SHP77 treated with DMSO at 0.1 percent for 48 hours (cell line): ENCODE results near the gene ABCG4.
A peak's percentile ranks its signal among the peaks of the same experiment; 100 is the strongest.
"Not testable (repeated sequence)": the region's sequence is repeated elsewhere in the genome, so short reads cannot be mapped to it uniquely, and the experiment has no call there.

ENCODE experiments used
- DNase-seq: peaks from one replicate; lab custom pipeline; 2025; lab: John Stamatoyannopoulos, UW

Gene ABCG4

DNA sequence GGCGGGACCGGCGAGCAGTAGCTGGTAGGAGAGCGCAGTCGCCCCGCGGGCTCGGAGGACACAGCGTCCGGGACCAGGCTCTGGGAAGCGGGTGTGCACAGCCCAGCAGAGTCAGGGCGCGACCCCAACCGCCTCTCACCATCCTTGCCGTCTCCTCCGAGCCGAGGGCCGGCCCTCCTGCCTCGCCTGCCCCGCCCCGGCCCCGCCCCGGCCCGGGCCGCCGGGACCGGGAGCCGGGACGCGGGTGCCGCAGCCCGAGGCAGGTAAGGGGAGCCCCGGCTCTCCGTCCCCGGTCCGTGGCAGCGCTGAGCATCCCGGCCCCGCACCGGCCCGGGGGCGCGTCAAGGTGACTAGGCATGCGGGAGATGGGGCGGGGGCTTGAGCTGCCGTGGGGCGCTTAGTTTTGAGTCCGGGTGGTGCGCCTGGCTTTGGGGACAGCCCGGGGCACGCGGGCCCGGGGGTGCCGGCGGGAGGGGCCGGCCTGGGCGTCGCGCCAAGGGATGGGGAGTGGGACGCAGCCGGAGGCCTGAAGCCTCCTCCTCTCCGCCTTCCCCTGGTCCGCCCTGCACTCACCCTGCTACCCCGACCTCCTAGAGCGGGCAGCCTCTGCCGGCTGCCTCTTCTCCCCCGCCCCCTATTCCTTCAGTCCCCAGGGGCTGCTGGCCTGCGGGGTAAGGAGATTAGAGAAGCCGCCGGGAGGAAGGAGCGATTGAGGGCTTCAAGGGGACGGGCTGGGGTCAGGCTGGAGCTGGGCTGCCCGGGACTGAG is at the start of gene ABCG4:
ABCG4 (plus strand) TSS at position 35 of the 768 bp plus-strand sequence. CDS start 914 bp downstream, outside the sequence.
- no peak for DNase-seq

GRCh38 chr11:119099711-119100110 is 49.1 kb upstream of the ABCG4 start:
- DNase-seq: no peak

DNA sequence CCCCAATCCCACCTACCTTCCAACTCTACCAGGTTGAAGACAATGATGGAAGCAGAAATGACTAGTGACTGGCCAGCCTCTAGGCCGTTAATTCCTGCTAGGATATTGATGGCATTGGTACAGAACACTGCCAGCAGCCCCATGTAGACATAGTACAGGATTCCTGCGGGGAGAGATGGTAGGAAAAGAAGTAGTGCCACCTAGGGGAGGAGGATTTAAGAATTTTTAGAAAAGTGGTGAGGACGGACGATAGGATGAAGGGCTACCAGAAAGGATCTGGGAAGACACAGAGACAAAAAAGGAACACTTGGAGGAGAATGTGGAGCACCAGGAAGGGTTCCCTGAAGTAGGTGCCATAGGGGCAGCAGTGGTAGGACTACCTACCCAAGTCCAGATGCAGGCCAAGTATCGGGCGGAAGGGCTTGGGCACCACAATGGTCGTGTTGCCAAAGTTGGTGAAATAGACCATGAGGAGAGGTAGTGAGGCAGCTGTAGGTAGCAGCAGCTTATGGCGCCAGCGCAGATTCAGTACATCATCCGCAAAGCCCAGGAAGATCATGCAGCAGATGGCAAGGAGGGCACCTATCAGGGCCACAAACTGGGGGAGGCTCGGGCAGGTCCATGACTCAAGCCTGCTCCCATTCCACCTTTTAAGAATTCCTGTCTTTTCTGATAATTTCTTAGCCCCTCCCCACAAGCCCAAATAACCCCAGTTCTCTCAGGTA is 48.4 kb upstream of the ABCG4 start:
- DNase-seq: peak; percentile 67

- no peak for DNase-seq
These were observed 47.7 kb upstream of the ABCG4 start for GRCh38 chr11:119100994-119101758.

- peak; percentile 95 for DNase-seq
These were observed 47.0 kb upstream of the ABCG4 start, which contains the start of gene DPAGT1 for GRCh38 chr11:119101759-119102423. DPAGT1 (minus strand) TSS chr11:119101853; CDS start chr11:119101655, 198 bp downstream.

- DNase-seq: not testable (repeated sequence)
These were observed 45.6 kb upstream of the ABCG4 start for GRCh38 chr11:119103161-119103664.

GRCh38 chr11:119103793-119104192 is 45.1 kb upstream of the ABCG4 start:
- no peak for DNase-seq

DNA sequence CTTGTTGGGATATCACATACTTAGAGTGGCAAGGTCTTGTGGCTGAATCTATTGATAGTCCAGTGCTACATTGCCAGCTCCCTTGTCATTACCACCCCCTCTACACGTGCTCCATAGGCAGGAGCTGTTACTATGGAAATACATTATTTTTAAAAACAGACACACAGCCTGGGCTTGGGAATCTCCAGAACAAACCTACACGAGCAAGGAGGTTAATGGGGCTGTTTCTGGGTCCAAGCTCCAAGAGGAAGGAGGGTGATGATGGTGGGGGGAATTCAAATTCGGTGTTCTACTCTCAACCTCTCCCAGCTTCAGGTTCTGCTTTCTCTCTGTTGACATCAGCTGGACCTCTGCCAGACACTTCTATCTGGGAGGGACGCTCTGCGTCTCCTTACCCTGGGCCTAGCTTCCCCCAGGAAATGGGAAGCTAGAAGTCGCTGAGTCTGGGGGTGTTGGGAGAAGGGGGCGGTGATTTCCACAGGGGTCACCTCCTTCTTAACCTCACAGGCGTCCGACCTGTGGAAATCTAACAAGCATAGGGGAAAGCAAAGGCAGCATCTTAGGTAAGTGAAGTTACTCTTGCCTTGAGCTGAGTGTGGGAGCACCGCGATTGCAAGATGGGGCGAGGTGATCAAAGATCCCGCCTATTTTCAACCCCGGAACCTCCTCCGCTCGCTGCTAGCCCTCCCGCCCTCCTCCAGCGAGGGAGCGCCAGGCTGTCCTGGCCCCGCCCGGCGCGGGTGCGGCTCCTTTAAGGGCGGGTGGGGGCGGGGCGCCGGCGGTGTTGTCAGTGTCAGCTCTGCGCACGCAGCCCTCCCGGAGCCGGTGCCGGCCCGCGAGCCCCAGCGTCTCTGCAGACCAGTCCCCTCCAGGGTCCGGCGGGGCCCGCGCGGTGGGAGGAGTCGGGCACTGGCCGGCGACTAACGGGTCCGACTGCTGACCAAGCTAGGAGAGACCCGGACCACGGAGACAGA is 42.0 kb upstream of the ABCG4 start, which contains the start of gene C2CD2L:
C2CD2L (plus strand) TSS at position 781 of the 974 bp plus-strand sequence. CDS start 398 bp downstream, outside the sequence.
- peak; percentile 38 for DNase-seq

DNA sequence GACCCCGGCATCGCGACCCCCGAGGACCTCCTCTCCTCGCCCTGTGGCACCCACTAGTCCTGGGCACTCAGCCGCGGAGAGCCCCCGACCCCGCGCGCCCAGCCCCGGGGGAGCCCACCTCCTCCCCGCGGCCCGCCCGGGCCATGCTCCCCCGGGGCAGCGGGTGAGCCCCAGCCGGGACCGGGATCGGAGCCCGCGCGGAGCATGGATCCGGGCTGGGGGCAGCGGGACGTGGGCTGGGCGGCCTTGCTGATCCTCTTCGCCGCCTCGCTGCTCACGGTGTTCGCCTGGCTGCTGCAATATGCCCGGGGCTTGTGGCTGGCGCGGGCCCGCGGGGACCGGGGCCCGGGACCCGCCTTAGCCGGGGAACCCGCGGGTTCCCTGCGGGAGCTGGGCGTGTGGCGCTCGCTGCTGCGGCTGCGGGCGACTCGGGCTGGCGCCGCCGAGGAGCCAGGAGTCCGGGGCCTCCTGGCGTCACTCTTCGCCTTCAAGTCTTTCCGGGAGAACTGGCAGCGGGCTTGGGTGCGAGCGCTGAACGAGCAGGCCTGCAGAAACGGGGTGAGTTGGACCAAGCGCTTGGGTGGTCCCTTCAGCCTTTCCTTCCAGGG is 41.2 kb upstream of the ABCG4 start:
- no peak for DNase-seq

GRCh38 chr11:119108146-119108856 is 40.6 kb upstream of the ABCG4 start:
- DNase-seq: no peak

GRCh38 chr11:119108857-119109221 is 40.0 kb upstream of the ABCG4 start:
- DNase-seq: no peak

GRCh38 chr11:119109843-119110242 is 39.0 kb upstream of the ABCG4 start:
- DNase-seq: no peak

DNA sequence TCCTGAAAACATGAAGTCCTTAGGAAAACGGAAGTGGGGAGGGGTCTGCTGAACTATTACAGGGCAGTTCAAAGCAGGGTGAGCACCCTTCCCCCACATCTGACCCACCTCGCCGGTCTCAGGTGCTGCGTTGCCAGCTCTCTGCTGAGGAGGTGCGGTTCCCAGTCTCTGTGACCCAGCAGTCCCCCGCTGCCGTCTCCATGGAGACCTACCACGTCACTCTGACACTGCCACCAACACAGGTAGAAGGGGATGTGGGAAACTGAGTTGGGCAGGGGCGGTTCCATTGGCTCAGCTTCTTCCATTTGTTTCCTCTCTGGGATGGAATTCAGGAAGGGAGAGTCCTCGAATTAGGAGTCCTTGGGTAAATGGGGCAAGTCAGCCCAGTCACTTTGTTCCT is 38.4 kb upstream of the ABCG4 start:
- no peak for DNase-seq

GRCh38 chr11:119111361-119111925 is 37.4 kb upstream of the ABCG4 start:
- no peak for DNase-seq

DNA sequence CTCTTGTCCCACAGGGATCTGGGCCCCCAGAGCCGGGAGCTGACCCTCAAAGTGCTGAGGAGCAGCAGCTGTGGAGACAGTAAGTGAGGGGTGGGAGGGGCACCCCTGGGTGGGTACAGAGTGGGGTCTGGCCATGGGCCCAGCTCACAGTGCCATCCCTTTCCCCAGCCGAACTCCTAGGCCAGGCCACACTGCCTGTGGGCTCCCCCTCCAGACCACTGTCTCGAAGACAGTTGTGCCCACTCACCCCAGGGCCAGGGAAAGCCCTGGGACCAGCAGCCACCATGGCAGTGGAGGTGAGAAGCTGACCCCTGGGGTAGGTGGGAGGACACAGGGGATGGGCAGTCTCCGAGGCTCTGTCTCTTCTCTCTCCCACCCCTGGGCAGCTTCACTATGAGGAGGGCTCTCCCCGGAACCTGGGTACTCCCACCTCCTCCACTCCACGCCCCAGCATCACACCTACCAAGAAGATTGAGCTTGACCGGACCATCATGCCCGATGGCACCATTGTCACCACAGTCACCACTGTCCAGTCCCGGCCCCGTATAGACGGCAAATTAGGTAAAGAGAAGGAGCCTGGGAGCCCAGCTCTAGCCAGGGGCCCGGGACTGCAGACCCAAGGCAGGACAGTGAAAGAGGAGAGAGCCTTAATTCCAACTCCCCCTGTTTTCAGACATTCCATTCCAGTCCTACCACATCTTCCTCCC is 36.4 kb upstream of the ABCG4 start:
- DNase-seq: no peak

DNA sequence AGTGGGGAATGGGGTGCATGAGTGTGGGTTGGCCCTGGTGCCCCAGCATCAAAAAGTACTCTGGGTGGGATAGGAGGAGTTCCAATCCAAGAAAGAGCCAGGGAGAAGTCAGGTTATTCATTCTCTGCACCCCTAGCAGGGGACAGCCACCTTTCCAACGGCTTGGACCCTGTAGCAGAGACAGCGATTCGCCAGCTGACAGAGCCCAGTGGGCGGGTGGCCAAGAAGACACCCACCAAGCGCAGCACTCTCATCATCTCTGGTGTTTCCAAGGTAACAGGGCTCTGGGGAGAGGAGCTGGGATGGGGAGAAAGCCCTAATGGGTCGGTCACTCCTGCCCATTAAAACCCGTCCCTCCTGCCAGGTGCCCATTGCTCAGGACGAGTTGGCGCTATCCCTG is 35.1 kb upstream of the ABCG4 start:
- DNase-seq: no peak

DNA sequence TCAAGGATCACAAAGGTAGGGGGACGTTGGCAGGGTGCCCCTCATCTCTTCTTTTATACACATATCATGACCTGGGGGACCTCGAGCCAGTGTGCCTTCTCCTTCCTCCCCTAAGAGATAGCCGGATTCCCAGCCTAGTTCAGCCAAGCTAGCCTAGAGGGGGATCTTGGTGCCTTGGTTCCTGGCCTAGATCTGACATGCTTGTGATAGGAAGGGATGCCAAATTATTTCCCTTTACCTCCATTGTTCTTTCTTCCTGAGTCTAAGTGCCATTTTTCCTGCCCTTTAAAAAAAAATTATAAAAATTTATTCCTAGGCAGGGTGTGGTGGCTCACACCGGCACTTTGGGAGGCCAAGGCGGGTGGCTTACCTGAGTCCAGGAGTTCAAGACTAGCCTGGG is 34.5 kb upstream of the ABCG4 start:
- DNase-seq: no peak

DNA sequence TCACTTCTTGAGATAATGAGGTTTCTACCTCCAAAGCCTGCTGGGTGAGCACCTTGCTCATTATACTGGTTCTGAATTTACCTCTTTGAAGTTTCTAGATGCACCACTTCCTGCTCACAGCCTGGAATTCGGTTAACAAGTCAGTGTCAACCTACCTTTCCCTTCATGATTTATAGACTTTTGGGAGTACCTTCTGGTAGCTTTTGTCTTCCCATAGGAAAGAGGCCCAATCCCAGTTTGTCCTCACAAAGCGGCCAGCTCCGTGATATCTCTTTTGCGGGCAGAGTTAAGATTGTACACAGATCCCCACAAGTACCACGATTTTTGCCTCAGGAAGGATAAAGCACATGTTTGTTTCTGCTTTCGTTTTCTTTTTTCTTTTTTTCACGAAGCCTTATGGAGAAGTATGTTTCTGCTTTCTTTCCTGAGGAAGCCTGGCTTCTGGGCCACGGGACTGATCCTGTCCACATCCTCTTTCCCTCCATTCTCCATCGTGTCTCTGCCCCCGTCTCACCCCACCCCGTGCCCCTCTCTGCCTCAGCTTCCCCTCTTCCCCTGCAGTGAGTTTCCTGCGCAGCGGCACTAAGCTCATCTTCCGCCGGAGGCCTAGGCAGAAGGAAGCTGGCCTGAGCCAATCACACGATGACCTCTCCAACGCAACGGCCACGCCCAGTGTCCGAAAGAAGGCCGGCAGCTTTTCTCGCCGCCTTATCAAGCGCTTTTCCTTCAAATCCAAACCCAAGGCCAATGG is 33.2 kb upstream of the ABCG4 start:
- DNase-seq: no peak
